Measurements from ENCODE around the gene NRGN.

The NRGN gene

DNA sequence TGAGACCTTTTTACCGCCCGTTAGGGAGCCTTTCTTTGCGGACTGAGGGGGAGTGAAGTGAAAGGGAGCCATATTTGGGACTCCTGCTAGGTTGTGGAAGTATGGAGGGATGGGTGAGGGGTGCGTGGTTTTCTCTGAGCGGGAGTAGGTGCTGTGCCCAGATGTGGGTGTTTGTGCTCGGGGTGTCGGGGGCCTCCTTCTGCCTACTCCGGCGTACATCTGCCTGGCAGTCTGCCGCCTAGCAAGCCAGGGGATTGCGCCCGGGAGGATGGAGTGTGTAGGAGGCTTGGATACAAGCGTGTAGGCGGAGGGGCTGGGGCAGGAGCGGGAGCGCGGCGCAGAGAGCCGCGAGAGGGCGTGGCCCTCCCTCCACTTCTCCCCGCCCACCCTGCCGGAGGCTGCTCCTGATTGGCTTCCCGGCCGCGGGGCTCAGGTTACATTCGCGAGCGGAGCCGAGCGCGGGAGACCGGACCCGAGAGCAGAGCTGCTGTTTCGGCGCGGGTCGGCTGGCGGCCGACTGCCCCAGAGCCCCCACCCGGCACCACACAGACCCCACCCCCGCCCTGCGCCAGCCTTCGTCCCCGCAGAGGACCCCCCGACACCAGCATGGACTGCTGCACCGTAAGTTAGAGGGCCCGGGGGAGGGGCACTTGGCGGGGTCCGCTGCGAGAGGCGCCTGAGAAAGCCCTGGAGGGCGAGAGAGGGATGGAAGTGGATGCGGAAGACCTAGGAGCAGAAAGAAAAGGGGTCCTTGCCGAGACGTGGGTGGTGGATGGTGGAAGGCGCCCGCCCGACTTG, at the start of gene NRGN:
NRGN (plus strand) TSS at position 464 of the 798 bp plus-strand sequence; CDS start at position 607, 143 bp downstream.
- peak; percentile 98 for DNase-seq (ENCODE audit: low spot score)

GRCh38 chr11:124693142-124693541, 46.6 kb upstream of the NRGN start:
- DNase-seq (ENCODE audit: low spot score), result no peak

- DNase-seq (ENCODE audit: low spot score), result no peak
Observed at GRCh38 chr11:124699547-124699946, 40.2 kb upstream of the NRGN start.

- no peak for DNase-seq (ENCODE audit: low spot score)
Observed at GRCh38 chr11:124700028-124700427, 39.7 kb upstream of the NRGN start.

DNA sequence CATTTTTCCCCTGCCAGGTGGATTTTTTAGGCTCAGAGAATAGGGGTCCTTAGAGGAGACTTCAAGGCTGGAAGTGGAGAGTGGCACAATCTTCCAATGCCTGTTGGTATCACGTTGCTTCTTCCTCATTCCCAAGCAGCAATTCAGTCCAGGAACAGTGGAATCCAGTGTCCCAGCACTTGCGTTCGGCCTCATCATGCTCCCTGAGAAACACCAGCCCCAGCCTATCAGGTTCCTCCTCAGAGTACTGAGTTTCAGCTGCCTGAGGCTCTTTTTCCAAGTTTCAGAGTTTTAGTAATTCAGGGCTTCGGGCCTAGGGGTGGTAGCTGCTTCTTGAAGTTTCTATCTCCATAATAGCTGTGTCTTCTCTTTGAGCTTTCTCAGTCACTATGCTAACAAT, 31.9 kb upstream of the NRGN start:
- DNase-seq (ENCODE audit: low spot score), result no peak

DNA sequence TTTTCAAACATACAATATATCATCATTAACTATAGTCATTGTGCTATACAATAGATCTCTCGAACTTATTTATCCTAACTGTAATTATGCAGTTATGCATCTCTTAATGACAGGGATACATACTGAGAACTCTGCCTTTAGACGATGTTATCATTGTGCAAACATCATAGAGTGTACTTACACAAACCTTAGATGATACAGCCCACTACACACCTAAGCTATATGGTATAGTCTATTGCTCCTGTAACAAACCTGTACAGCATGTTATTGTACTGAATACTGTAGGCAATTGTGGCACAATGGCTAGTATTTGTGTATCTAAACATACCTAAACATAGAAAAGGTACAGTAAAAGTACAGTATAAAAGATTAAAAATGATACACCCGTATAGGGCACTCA, 27.4 kb upstream of the NRGN start:
- DNase-seq (ENCODE audit: low spot score), result no peak

- DNase-seq (ENCODE audit: low spot score), result no peak
Observed at GRCh38 chr11:124716591-124716990, 23.2 kb upstream of the NRGN start.

DNA sequence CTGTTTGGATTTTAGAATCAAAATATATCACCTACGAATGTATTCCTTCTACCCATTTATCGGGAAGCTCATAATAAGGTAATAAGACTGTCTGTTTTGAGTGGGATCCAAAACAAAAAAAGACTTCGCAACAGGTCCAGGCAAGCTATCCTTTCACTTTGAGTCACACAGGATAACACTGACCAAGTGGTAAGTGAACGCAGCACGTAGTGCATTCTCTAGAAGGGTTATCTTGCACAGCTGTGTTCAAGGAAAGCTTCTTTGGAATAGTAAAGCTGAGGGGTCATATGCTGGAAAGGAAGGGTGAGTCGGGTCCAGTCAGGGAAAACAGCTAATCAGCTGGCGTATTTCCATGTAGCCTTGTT, 22.3 kb upstream of the NRGN start:
- no peak for DNase-seq (ENCODE audit: low spot score)

DNA sequence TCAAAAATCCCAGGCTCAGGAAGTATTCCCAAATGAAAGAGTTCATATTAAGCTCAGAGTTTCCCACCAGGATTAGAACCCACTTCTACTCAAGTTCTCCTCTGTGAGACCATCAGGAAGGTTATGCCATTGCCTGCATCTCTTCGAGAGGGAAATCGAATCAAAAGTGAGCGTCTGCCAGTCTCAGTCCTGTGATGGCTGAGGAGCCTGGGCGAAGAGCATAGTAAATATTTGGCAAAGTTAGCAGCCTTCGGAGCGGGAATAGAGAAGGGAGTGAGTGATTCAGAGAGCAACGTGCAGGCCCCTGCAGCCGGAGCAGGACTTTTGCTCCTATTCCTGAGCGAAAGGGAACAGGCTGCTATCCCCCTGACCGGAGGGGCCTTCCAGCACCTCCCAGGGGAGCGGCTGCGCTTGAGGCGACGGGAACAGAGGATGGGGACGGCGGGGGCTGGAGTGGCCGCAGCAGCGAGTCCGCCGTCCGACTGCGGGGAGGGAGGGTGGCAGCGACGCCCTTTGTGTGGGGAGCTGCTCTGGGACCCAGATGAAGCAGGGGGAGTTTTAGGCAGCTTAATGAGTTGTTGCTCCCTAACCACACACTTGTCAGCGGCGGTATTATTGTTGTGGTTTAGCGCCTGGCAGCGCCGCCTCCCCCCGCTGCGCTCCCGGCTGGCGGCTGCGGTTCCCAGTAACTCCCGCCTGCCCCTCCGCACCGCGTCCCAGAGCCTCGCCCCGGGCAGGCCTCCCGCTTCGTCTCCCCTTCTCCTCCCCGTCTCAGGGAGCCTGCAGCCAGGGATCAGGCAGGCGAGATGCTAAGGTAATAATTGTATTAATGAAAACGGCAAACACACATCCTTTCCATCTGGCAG, 21.7 kb upstream of the NRGN start:
- DNase-seq (ENCODE audit: low spot score), result peak; percentile 54

GRCh38 chr11:124718801-124719200, 20.9 kb upstream of the NRGN start:
- DNase-seq (ENCODE audit: low spot score), result no peak

DNA sequence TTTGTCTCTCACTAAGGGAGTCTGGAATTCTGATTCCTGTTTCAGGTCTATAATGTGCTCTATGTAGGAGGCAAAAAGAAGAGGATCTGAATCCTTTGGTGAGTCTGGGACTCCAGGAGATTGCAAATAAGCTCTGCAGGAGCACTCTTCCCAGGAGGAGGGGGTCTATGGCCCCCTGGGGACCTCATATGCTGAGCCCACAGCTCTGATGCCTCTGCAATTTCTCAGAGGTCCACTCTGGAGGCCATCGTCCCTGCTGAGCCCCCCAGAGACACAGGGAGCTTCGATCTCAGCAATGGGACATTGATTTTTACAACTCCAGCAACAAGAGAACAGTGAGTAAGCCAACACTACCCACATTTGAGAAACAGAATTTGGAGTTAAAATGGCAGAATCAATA, 20.2 kb upstream of the NRGN start:
- no peak for DNase-seq (ENCODE audit: low spot score)

DNA sequence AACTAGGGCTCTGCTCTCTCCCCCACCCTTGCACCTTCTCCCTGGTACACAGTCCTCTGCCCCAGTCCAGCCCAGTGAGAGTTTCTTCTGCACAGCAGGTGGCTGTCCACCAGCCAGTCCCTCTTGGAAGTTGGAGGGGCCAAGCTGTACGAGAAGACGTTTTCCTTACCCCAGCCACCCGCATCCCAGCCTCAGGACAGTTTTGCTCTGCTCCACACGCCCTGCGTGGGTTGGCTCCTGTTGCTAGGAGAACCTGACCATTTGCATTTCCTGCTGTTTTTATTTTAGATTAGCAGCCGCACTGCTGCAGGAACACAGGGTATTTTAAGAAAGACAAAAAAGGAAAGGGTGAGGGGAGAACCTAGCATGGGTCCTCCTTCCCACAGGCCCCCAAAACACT, 17.6 kb upstream of the NRGN start:
- DNase-seq (ENCODE audit: low spot score), result no peak

DNA sequence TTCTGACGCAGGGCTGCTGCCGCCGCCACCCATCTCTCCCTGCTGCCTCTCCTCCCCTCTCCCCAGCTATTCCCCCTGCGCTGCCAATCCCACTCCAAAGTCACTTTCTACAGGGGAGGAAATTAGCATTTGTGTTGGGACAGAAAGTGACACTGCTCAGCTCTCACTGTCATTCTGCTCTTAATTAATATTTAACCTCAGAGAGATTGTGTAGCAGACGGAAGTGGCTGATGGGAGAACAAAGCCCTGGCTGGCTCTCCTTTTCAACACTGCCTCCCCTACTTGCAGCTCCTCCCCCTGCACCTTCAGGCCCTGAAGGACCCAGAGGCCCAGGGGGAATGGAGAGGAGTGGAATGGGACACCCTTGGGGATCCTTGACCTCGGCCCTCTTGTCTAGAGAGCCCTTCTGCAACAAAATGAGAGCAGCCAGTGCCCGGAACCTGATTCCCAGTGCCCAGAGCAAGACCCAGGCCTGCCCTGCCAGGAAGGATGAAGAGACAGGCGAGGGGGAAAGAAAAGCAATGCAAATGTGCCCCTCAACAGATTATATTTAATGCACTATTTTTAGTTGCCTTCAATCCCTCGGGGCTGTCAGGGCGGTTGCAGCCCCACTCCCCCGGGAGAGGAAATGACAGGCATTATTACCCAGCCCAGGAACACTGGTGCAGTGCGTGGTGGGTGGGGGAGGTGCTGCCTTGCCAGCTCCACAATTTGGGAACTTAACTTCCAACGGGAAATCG, 14.6 kb upstream of the NRGN start:
- no peak for DNase-seq (ENCODE audit: low spot score)

GRCh38 chr11:124725719-124726105, 14.0 kb upstream of the NRGN start:
- DNase-seq (ENCODE audit: low spot score), result peak; percentile 38

GRCh38 chr11:124727474-124727873, 12.3 kb upstream of the NRGN start:
- no peak for DNase-seq (ENCODE audit: low spot score)

DNA sequence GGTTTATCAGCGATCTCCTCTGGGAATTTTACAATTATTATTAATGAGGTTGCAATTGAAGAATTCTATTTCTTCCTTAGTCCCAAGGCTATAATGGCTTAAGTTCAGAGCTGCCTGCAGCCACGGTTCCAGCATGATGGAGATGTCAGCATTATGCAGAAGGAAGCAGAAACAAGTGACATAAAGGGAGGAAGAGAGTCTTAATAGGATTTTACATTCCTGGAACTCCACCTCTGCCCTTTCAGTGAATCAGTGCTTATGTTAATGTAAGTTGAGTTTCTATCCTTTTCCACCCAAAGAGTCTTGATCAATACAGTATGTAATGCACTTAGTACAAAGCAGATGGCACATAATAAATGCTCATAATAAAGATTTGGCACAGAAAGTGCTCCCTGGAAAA, 11.6 kb upstream of the NRGN start:
- DNase-seq (ENCODE audit: low spot score), result no peak

DNA sequence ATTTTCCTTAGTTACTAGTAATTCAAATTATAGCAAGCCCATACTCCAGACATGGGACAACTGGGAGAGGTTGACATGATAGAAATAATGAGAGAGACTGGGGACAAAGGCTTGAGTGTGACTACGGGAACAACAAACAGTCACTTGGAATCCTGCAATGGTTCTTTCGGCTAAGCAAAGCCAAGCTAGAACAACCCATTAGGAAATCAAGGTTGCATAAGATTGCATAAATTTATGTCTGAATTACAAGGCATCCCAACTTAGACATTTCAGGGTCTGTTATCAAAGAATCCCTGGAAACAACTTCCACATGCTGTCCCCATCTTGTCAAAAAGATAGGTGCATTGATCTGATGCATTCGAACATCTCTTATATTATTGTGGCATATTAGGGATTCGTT, 10.2 kb upstream of the NRGN start:
- no peak for DNase-seq (ENCODE audit: low spot score)

DNA sequence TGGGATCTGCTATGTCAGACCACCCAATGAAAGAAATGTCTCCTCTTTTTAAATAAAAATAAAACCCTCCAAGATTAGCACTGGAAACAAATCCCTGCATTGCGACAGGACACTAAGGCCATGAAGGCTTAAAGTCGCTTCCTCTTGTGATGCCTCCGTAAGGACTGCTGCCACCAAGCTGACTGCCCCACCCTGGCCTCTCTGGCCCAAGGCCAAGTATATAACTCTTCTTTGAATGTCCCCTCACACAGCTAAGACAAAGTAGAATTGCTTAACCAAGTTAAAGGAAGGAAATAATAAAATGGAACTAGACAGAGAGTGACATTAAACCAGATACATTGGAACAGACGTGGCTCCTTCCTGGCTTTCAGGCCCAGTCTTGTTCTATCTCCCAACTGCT, 7.5 kb upstream of the NRGN start:
- DNase-seq (ENCODE audit: low spot score), result no peak

DNA sequence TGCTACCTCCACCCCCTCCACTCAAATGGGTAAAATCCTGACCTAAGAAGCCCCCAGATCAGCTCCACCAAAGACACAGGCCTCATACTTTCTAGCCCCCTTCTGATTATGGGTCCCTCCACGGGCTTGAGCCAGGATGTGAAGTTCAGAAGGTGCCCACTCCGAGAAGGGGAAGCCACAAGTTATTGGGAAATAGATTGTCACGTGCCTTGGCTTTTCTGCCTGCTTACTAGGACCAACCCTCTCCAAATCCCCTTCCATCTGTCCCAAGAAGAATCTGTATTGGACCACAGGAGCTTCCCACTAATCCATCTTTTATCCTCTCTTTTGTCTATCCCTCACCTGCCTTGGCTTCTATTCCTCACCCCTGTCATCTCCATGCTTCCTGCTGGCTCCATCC, 3.0 kb upstream of the NRGN start:
- DNase-seq (ENCODE audit: low spot score), result no peak

GRCh38 chr11:124737638-124738305, 2.0 kb upstream of the NRGN start:
- no peak for DNase-seq (ENCODE audit: low spot score)

DNA sequence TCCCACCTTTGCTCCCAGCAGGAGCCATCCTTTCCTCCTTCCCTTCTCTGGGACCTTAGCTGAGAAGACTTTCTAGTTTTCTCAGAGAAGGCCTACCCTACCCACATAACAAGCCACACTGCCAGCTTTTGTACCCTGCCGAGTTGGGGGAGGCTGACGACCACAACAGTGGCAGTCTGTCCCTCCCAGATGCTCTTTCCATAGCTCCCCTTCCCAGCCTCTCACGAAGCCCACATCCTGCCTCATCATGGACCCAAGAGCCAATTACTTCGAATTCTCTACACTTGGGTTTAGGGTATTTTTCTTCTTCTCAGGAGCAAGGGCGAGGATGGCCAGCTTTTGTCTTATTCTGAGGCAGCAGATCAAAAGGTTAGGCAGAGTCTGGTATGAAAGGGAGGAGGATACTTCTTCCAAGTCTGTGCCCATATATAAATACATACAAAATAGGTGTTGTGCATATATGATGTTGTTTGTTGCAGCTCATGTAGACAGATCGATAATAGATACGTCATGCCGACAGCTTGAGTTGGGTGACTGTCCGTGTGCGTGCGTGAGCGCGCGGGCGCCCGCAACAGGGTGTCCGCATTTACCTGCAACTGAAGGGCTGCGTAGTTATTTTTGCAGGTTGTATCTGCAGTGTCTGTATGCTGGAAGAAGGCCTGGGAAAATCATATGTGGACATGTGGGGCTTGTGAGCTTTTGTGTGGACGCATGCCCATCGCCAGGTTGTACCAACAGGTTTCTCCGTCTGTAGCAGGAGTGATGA, 846 bp upstream of the NRGN start:
- DNase-seq (ENCODE audit: low spot score), result no peak
